Activated naive CD4-positive, alpha-beta T cell treated with Interleukin-2 at 50 U/mL for 16 hours (primary cell): ENCODE measurements around the gene C19orf81.
"Not testable (repeated sequence)": the region's sequence is repeated elsewhere in the genome, so short reads cannot be mapped to it uniquely, and the experiment has no call there.

Experiments
- DNase-seq: peaks from one replicate; pipeline ENCODE4 v3.0.0-alpha.2; 2020

The C19orf81 gene

DNA sequence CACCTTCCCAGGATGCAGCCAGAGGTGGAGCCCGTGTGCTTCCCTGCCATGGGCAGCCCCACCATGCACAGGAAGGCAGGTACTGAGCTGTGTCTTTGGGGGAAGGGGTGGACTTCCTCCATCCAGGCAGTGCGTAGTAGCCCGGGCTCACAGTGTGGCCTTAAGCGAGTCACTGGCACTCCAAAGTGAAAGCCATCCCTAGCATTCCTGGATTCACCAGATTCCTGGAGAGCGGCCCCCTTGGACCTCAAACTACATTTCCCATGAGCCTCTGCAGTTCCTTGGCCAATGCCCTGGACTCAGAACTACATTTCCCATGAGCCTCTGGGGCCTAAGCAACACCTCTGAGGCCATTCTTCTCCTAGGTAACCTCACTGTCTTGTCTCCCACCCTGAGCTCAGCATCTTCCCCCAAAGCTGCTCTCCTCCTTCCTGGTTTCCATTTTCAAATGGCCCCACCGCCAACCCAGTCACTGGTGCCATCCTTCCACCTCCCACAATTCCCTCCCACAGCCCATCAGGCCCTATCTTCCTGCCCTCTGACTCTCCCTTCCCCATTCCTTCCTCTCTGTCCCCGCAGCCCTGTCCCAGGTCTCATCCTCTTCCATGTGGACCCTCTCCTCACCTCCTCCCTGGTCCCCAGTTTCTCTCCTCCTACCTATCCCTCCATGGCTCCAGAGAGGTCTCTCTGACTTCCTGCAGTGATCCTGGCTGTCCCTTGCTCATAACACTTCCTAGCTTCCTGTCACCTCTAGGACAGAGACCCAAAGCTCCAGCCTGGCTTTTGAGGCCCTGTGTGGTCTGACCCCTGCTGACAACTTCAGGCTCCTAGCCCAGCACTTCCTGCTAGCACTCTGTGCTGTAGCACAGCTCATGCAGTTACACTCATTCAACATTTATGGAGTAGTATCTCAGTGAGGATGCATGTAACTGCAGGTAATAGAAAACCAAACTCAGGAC, at the start of gene C19orf81:
Gene C19orf81 (plus strand): TSS at position 13 of the 959 bp plus-strand sequence. CDS start 0 bp downstream, at position 13.
- DNase-seq = no peak

DNA sequence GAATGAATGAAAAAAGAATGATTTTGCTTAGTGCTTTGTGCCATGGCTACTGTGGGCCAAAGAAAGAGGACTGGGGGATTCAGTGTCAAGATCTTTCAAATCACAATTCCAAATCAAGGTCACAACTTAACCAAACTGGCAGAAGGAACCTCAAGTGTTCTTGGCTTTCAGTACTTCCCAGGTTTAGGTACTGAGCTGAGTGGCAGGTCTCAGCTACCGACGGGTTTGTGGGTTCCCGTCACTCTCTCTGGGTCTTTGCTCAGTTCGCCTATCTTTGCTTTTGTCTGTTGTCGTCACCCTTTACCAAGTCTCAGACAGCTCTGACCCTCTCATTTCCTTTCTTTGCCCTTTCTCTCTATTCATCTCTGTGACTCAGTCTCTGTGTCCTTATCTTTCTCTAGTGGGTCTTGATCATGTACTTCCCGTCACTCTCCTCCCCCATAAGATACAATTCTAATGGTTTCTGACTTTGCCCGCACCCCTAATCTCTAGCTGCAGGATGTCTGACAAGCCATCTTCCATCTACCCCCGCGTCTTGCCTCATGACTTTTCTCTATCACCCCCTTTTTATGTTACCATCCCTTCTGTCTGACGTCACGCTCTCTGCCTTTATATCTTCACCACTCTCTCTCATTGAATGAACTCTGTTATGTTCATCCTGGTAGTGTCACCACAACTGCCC, 47.7 kb upstream of the C19orf81 start:
- no peak for DNase-seq

DNA sequence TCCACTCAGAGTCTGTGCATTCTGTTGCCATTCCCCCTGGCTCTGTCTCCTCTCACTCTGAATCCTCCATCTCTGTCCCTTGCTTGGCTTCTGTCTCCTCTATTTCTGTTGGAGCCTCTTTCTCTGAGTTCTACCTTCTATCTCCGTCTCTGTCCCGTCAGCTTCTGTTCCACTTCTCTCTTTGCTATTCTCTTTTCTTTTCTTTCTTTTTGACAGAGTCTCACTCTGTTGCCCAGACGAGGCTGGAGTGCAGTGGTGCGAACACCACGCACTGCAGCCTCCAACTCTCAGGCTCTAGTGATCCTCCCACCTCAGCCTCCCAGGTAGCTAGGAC, 47.2 kb upstream of the C19orf81 start:
- DNase-seq = no peak

DNA sequence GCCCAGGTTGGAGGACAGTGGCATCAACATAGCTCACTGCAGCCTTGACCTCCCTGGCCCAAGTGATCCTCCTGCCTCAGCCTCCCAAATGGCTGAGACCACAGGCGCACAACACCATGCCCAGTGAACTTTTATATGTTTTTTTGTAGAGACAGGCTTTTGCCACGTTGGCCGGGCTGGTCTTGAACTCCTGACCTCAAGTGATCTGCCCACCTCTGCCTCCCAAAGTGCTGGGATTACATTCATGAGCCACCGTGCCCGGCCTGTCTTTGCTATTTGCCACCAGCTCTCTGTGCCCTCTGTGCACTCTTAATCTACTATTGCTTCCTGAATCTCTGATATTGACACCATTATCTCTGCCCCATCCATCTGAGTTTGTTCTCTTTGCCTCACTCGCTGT, 46.7 kb upstream of the C19orf81 start:
- no peak for DNase-seq

DNA sequence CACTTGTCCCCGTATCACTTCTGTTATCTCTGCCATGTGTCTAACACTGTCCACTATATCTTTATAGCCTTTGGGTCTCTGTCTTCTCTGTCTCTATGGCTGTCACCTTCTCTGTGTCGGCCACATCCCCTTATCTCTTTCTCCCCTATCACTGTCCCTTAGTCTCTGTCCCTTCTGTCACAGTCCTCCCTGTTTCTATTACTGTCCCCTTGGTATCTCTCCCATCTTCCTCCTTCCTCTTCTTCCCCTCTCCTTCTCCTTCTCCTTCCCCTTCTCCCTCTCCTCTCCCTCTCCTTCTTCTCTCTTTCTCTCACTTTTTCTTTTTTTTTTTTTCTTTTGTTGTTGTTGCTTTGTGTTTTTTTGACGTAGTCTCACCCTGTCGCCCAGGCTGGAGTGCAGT, 46.3 kb upstream of the C19orf81 start:
- DNase-seq = no peak

DNA sequence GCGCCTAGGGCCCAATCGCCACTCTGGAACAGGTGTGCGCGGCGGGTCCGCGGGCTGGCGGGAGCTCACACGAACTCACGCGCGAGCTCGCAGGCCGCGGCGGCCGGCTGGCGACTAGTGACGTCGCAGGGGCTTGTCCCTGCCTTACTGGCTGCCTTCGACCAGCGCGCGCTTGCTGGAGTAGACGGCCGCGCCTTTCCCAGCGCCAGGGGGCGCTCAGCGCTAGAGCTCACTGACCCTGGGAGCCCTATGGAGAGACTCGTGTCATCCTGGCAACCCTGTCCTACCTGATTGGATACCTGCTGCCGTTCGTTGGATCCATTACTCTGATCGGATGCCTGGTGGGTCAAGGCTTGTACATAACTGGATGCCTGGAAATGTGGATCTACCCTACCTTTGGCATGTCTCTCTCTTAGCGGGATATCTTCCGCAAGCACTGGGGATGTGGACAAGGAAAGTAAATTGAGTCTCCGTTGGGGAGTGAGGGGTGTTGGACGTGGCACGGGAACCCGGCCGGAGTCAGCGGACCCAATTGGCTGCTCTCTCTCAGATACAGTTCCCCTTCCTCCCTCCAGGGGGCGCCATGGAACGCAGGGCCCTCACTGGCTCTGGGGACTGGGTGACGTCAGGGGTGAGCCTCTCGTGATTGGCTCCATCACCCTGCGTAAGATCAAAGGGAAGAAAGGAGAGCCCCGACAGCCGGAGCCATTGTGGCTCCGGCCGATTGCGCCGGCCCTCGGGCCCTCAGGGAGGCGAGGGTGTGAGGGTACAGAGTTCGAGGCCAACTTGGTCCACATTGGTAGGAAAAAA, 44.8 kb upstream of the C19orf81 start:
- DNase-seq = not testable (repeated sequence)

DNA sequence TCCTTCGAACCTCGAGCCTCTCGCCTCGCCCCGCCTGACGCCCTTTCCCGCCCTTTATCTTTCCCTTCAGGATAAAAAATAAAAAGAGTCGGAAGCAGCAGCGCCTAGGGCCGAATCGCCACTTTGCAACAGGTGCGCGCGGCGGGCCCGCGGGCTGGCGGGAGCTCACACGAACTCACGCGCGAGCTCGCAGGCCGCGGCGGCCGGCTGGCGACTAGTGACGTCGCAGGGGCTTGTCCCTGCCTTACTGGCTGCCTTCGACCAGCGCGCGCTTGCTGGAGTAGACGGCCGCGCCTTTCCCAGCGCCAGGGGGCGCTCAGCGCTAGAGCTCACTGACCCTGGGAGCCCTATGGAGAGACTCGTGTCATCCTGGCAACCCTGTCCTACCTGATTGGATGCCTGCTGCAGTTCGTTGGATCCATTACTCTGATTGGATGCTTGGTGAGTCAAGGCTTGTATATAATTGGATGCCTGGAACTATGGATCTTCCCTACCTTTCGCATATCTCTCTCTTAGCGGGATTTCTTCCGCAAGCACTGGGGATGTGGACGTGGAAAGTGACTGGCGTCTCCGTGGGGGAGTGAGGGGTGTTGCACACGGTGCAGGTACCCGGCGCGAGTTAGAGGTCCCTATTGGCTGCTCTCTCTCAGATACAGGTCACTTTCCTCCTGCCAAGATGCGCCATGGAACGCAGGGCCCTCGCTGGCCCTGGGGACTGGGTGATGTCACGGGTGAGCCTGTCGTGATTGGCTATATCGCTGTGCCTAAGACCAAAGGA, 43.0 kb upstream of the C19orf81 start:
- not testable (repeated sequence) for DNase-seq

DNA sequence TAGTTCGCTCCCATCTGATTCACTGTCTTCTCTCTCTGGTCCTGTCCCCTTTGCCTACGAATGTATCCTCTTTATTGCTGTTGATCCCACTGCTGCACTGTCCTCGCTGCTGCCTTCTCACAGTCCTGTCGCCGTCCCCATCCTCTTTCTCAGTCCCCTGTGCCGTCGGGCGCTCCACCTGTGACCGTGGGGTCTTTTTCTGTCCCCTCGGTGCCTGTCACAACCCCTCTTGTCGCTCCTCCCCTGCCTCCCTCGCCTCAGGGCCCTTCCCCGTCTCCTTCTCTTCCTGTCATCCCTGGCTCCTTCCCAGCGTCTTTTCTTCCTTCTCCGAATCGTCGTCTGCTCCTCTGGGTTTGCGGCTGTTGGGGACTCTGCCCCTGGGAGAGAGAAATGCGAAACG, 41.9 kb upstream of the C19orf81 start:
- DNase-seq = no peak

DNA sequence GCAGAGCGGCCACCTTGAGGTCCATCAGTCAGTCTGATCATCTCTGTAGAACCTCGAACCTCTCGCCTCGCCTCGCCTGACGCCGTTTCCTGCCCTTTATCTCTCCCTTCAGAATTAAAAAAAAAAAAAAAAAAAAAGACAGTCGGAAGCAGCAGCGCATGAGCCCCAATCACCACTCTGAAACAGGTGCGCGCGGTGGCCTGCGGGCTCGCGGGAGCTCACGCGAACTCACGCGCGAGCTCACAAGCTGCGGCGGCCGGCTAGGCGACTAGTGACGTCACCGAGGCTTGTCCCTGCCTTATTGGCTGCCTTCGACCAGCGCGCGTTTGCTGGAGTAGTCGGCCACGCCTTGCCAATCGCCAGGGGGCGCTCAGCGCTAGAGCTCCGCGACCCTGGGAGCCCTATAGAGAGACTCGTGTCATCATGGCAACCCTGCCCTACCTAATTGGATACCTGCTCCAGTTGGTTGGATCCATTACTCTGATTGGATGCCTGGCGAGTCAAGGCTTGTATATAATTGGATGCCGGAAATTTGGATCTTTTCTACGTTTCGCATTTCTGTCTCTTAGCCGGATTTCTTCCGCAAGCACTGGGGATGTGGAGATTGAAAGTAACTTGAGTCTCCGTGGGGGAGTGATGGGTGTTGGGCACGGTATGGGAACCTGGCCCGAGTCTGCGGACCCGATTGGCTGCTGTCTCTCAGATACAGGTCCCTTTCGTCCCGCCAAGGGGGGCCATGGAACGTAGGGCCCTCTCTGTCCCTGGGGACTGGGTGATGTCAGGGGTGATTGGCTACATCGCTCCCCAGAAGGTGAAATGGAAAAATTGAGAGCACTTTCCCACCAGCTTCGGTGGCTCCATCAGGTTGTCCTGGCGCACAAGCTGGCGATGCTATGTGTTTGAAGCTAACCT, 41.1 kb upstream of the C19orf81 start:
- peak; percentile 66 for DNase-seq

DNA sequence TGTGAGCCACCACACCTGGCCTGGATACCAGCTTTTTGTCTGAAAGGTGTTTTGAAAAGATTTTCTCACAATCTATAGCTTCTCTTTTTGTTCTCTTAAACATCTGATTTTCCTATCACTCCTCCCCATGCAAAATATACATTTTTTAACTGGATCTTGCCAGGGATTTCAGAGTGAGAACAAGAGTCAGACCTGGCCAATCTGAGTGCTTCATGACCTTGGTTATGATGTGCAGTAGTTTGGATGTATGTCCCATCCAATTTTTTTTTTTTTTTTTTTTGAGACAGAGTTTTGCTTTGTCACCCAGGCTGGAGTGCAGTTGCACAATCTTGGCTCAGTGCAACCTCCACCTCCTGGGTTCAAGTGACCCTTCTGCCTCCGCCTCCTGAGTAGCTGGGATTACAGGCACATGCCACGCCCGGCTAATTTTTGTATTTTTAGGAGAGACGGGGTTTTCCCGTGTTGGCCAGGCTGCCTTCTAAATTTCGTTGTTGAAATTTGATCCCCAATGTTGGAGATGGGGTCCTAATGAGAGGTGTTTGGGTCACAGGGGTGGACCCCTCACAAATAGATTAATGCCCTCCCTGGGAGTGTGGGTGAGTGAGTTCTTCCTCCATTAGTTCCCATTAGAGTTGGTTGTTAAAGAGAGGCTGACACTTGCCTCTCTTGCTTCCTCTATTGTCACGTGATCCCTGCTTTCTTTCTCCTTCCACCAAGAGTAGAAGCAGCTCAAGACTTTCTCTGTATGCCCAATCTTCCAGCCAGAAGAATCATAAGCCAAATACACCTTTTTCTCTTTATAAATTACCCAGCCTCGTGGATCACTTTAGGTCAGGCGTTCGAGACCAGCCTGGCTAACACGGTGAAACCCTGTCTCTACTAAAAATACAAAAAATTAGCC, 36.5 kb upstream of the C19orf81 start:
- not testable (repeated sequence) for DNase-seq

DNA sequence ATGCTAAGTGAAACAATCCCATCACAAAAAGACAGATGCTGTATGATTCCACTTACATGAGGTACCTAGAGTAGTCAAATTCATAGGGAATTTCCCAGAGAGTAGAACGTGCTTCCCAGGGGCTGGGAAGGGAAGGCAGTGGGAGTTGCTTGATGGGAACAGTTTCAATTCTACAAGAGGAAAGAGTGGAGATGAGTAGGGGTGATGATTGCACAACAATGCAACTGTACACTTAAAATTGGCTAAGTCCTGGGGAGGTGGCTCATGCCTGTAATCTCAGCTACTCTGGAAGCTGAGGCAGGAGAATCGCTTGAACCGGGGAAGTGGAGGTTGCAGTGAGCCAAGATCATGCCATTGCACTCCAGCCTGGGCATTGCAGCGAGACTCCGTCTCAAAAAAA, 30.9 kb upstream of the C19orf81 start:
- DNase-seq = not testable (repeated sequence)

DNA sequence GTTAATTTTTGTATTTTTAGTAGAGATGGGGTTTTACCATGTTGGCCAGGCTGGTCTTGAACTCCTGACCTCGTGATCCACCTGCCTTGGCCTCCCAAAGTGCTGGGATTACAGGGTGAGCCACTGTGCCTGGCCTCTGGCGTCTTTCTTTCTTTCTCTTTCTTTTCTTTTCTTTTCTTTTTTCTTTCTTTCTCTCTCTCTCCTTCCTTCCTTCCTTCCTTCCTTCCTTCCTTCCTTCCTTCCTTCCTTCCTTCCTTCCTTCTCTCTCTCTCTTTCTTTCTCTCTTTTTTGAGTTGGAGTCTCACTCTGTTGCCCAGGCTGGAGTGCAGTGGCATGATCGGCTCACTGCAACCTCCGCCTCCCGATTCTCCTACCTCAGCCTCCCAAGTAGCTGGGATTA, 30.1 kb upstream of the C19orf81 start:
- DNase-seq = not testable (repeated sequence)

DNA sequence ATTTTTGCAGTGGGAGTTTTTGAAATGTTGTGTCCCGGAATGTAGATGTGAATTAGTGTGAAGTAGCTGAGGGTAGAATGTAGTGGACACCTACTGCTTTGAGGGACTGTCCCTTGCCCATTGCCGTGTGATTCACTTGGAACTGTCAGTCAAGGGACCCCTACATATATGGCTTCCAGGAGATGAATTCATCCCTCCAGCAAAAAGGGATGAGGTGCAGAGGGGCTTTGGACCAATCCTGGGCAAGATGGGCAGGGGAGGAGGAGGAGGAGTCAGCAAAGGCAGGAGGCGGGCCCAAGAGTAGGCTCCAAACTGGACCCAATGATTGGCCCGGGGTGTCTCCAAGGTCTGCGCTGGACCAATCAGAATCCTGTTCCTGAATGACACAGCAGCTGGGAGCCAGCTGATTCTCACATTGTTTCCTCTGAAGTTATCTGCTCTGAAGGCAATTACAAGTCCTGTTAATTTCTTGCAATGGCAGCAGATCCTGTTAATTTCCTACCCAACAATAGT, 28.8 kb upstream of the C19orf81 start:
- not testable (repeated sequence) for DNase-seq

DNA sequence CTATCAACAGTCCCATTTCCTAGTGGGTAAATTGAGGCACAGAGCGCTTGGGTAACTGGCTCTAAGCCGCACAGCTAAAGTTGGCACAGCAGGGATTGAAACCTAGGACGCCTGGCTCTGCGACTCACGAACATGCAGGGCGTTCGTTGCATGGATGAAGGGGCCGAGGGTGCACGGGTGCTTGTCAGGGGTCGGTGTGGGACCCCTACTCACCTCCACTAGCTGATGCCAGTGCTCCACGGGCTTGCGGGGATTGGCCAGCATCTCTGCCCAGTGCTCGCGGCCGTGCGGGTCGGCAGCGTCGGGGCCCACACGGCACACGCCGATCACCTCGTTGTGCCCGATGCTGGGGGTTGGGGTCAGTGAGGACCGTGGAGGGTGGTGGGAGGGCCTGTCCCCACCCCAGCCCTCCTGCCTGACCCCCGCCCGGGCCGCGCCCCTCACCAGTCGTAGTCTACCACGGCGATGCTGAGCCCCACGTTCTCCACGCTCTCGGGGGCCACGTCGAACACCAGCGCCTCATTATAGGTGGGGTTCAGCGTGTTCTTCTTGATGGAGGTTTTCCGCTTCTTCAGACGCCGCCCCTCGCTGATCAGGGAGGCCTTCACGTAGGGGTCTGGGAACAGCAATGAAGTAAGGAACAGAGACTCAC, 24.2 kb upstream of the C19orf81 start:
- no peak for DNase-seq

DNA sequence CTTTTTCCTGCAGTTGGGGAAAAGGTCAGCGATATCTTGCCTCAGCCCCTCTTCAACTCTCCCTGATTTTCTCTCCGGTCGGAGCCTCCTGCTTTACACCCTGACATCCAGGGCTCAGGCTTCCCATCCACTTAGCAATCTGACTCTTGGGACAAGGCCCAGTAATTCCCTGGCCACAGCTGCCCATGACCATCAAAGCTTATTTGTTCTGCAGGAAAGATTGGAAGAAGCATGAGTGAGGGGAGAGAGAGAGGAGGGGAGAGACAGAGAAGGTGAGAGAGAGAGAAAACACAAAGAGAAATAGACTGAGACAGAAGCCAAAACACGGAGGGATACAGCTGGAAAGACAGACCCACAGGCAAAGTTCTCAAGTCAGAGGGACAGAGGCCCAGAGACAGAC, 23.2 kb upstream of the C19orf81 start:
- no peak for DNase-seq

DNA sequence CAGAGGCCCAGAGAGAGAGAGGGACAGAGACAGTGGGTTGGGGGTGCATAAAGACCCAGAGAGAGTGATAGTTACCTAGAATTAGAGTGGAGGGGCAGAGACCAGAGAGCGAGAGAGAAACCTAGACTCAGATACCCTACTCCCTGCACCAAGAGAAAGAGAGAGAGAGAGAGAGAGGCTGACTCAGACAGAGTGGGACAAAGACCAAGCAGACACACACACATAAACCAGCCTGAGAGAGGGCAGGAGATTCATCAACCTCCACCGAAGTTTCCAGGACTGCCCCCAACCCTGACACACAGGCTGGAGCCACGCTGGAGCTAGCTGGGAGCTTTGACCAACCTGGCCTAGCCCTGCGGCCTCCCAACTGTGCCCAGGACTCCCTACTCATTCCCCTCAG, 22.4 kb upstream of the C19orf81 start:
- DNase-seq = no peak

DNA sequence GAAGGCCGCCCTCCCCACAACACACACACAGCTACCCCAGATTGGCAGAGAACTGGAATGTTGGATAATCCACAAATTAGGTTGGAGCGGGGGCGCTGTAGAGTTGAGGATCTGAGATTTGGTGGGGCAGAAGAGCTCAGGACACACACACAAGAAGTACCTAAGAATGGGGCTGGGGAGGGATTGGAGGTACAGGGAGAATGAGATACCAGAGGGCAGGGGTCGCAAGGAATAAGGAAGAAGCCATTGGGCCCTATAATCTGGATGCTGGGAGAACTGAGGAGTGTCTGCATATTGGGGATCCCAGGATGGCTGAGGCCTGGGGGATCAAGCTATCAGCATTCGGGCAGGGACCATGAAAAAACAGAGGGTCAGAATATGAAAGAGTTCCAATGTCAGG, 21.1 kb upstream of the C19orf81 start:
- no peak for DNase-seq

DNA sequence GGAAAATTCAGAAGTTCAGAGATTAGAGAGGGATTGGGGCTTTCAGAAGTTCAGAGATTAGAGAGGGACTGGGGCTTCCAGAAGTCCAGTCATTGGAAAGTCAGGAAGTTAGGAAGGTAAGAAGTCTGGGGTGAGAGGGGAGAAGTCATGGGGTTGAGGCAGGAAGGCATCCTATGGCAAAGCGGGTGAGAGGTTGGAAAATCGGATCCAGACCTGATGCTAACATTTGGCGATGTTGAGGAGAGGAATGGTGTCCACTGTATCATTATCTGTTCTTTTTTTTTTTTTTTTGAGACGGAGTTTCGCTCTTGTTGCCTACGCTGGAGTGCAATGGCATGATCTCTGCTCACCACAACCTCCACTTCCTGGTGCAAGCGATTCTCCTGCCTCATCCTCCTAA, 20.7 kb upstream of the C19orf81 start:
- no peak for DNase-seq

DNA sequence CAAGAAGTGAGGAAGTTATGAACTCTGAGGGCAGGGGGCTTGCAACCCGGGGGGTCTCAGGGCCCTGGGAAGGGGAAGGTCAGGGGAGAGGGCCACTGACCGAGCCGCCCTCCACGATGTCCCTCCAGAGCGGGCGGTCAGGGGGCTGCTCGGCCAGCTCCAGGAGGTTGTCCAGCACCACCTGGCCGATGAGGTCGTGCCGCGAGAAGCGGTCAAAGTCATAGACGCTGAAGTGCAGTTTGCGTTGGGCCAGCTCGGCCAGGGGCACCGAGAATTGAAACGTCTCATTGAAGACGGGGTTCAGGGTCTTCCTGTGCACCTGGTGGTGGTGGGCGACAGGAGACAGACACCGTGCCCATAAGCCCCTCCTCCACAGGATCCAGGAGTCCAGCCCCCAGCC, 20.1 kb upstream of the C19orf81 start:
- DNase-seq = no peak

DNA sequence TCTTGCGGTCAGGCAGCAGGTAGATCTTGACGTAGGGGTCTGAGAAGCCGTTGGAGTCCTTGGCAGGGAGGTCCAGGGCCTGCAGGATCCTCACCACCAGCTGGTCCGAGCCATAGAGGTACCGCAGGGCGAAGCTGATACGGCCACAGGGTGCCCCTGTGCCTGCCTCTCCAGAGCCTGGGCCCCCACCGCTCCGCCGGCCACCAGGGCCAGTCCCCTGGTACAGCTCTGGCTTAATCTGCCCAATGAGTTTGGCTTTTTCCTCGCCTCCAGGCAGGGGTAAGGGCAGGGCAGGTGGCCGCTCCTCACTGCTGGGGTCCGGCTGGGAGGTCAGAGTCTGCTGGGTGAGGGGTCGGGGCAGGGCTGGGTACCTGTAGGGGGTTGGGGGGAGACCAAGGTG, 19.4 kb upstream of the C19orf81 start:
- DNase-seq = no peak
